ENCODE data around the gene MOB3A. TPM values are rescaled to one million over a fixed set of nuclear protein-coding genes. Genes with fewer than 3 reads are reported as not detected.
A peak's percentile ranks its signal among the peaks of the same experiment; 100 is the strongest.

Gene MOB3A
- total and polyA plus RNA-seq, 9 of the 15 experiments (the other 6 are each of a cell fraction or from before 2014, with no cell fraction given): 1.1 to 24.1 (median 6.0) TPM

GRCh38 chr19:2050349-2050990, 45.7 kb downstream of the MOB3A start (continued):
- TF ChIP-seq ETV6 (IDR thresholded peaks at IDR 0.05; ENCODE audit: borderline replicate concordance in 1 of 2, low read depth in 2 of 2, low read length in 1 of 2): no peak
- 0 out of 2 replicates have a peak, but pooled peaks have one; percentile 4 for TF ChIP-seq ETV6 (CRISPR knock-in tag; IDR thresholded peaks at IDR 0.05; ENCODE audit: borderline replicate concordance)
- TF ChIP-seq DNMT1 (IDR thresholded peaks at IDR 0.05): no peak
- no peak for TF ChIP-seq ESRRA (IDR thresholded peaks at IDR 0.05; ENCODE audit: borderline replicate concordance, low read depth)
- TF ChIP-seq SIN3B (IDR thresholded peaks at IDR 0.05; ENCODE audit: low read depth): no peak
- TF ChIP-seq MAFK (IDR thresholded peaks at IDR 0.05; ENCODE audit: low read length): no peak
- no peak for TF ChIP-seq ZHX1 (conservative IDR thresholded peaks at IDR 0.05; ENCODE audit: low read length)
- TF ChIP-seq MEF2A (IDR thresholded peaks at IDR 0.05; ENCODE audit: control insufficient read depth, low read depth, low read length): no peak
- TF ChIP-seq HMGN3 (IDR thresholded peaks at IDR 0.05; ENCODE audit: borderline replicate concordance, extremely low read depth, insufficient read length, low read depth, low read length): peak; percentile 42
- no peak for TF ChIP-seq CC2D1A (IDR thresholded peaks at IDR 0.05)
- no peak for TF ChIP-seq PHTF2 (CRISPR knock-in tag; IDR thresholded peaks at IDR 0.05)
- no peak for TF ChIP-seq NR2C2 (CRISPR knock-in tag; IDR thresholded peaks at IDR 0.05)
- peak; percentile 3; the same call in 1 of the 2 replicates for TF ChIP-seq NR2C2 (tag; IDR thresholded peaks at IDR 0.05)
- peak; percentile 81; the same call in 1 of the 2 replicates for TF ChIP-seq KAT7 (CRISPR knock-in tag; IDR thresholded peaks at IDR 0.05; ENCODE audit: borderline replicate concordance)
- TF ChIP-seq ZNF384 (IDR thresholded peaks at IDR 0.05; ENCODE audit: low read depth, low read length): no peak
- TF ChIP-seq NFXL1 (CRISPR knock-in tag; IDR thresholded peaks at IDR 0.05): no peak
- no peak for TF ChIP-seq ZNF140 (CRISPR knock-in tag; IDR thresholded peaks at IDR 0.05)
- no peak for TF ChIP-seq HSF4 (CRISPR knock-in tag; IDR thresholded peaks at IDR 0.05; ENCODE audit: borderline replicate concordance)
- TF ChIP-seq FOXA1 (IDR thresholded peaks at IDR 0.05; ENCODE audit: borderline replicate concordance): no peak
- TF ChIP-seq FUS (optimal IDR thresholded peaks at IDR 0.05; ENCODE audit: low read depth, low read length): no peak
- TF ChIP-seq ETS1 (conservative IDR thresholded peaks at IDR 0.05; ENCODE audit: control insufficient read depth, low read depth, low read length): no peak
- no peak for TF ChIP-seq ID3 (CRISPR knock-in tag; IDR thresholded peaks at IDR 0.05)
- TF ChIP-seq ID3 (tag; IDR thresholded peaks at IDR 0.05): no peak
- peak; percentile 27 for TF ChIP-seq CCNT2 (IDR thresholded peaks at IDR 0.05; ENCODE audit: borderline replicate concordance, extremely low read depth, insufficient read length, low read depth, low read length)
- TF ChIP-seq NRF1 (conservative IDR thresholded peaks at IDR 0.05 in 1 of 2, IDR thresholded peaks at IDR 0.05 in 1 of 2): no peak

All from K562 (cell line).